ENCODE measurements around the gene TLE1.
"Not testable (repeated sequence)": the region's sequence is repeated elsewhere in the genome, so short reads cannot be mapped to it uniquely, and the experiment has no call there.

Gene TLE1

DNA sequence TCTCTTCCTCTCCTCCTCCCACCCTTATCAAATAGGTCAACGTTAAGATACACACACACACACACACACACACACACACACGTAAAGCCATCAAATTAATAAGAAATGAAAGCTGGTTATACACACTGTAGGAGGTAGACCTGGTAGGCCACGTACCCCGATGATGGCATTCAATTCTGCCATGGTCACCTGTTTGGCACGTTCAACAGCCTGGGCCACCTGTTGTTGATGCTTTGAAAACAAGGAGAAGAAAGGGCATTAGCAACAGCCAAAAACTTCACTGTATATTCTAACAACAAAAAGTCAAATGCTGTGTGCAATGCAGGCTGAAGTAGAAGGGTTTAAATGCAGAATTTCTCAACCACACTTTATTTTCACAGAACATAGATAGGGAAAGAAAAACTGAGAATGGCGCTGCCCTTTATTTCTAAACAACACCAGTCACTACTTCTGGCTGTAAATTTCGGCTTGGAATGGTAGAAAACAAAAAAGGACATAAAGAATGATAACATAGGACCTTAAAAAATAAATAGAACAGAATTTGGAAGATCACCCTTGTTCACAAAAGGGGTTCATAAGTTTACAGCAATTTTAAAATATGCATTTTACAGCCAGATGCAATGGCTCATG, 37.2 kb downstream of the TLE1 start:
- DNase-seq (ENCODE audit: low read depth in 2 of 2) = no peak

DNA sequence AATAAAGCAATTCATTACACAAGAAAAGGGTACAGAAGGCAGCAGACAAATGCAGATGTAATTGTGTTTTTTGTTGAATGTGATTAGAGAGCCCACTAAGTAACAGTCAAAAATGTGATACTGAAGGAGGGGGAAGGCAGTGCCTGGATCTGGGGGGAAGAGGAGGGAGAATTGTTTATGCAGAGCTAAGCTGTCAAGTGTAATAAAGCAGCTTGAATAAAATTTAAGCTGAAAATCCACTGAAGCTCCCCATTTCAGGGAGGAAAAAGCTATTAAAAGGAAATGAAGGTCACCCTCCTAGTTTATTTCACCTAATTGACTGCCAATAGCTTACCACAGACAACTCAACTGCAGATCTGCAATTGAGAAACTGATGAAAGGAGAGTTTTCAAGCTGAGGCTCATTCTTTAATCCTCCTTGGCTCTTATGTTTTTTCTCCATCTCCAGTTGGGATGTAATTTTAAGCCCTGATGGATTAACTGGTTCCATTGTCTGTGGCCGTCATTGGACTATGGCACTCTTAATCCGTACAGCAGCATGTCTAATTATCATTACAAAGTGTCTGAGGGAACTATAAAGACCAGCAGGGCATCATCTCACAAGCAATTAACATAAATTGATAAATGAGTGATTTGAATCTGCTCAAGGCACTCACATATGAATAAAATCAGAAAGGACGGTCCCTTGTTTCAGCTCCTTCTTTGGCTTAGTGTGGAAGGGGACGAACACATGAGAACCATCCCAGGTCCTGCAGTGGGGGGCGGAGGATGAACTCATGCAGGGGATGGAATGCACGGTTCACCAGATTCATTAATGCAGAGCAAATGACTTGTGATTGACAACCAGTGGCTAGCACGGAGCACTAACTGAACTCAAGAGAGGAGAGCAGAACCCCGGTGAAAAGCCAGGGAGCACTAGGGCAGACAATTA, 38.5 kb downstream of the TLE1 start:
- no peak for DNase-seq (ENCODE audit: low read depth in 2 of 2)

- DNase-seq (ENCODE audit: low read depth in 2 of 2) = no peak
These were observed 39.7 kb downstream of the TLE1 start for GRCh38 chr9:81649475-81650240.

DNA sequence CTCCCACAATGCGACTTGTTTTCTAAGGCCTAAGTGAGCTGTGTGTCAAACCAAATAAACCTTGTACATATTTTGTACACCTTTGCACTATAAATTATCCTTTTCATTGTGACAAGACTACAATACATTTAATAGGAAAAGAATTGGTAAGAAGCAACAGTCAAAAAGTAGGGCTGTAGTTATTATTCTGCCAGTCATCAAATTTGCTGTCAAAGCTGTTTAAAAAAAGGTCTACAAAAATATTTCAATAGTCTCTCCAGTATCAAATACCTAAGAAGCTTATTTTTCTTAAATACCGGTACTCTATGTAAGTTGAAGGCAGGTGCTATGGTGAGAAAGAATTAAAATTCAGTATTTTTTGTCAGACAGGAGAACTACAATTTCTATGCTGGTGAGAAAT, 40.5 kb downstream of the TLE1 start:
- no peak for DNase-seq (ENCODE audit: low read depth in 2 of 2)

DNA sequence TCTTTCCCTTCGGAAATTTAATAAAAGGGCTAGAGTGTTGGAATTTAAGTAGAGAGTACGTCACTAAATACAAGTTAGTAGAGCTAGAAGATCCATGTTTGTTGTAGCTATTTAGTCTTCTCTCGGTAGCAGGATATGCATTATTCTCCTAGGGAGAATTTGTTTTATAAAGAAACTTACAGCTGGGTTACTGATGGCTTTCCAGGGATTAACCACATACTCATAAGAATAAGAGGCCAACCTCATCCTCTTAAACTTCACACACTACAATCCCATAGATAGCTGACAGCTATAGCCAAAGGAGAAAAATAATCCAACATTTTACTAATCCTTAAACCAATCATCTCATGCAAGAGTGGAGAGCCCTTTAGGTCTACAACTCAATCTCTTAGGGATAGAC, 43.0 kb downstream of the TLE1 start:
- no peak for DNase-seq (ENCODE audit: low read depth in 2 of 2)

DNA sequence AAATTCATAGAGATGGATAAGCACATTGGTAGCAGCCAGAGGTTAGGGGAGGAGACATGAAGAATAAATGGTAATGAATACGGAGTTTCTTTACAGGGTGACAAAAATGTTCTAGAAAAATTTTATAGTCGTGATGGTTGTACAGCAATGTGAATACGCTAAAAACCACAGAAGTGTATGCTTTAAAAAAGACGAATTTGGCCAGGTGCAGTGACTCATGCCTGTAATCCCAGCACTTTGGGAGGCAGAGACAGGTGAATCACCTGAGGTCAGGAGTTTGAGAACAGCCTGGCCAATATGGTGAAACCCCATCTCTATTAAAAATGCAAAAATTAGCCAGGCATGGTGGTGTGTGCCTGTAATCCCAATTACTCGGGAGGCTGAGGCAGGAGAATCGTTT, 44.8 kb downstream of the TLE1 start:
- not testable (repeated sequence) for DNase-seq (ENCODE audit: low read depth in 2 of 2)

DNA sequence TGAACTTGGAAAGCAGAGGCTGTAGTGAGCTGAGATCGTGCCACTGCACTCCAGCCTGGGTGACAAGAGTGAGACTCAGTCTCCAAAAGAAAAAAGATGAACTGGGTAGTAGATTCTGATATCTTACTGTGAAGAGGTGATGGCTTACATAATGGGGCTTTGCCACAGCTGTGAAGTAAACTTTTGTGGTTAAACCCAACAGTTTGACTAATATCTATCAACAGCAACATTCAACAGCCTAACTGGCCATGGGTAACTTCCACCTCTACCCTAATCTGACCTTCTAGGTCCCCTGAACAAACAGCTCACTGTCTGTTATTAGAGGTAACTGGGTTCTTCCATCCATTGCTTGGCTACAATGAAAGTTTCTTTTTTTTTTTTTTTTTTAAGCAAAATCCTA, 52.1 kb downstream of the TLE1 start:
- DNase-seq (ENCODE audit: low read depth in 2 of 2) = no peak

DNA sequence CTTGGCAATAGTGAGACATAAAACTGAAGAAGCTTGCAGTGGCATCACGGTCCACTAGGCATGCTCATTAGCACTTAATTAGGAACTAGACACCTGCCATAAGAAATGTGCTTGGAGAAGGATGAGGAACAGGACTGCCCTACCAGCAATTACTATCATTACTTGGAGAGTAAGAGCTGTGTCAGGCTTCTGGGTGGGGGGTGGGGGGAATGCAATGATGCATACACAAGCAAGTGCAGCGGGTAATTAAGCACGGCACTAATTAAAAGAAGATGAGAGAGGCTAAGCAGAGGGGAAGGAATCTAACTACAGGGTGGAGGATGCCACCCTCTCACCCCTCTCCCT, 53.1 kb downstream of the TLE1 start:
- no peak for DNase-seq (ENCODE audit: low read depth in 2 of 2)

GRCh38 chr9:81635521-81636254, 53.7 kb downstream of the TLE1 start:
- no peak for DNase-seq (ENCODE audit: low read depth in 2 of 2)

GRCh38 chr9:81634915-81635516, 54.3 kb downstream of the TLE1 start:
- DNase-seq (ENCODE audit: low read depth in 2 of 2) = no peak

DNA sequence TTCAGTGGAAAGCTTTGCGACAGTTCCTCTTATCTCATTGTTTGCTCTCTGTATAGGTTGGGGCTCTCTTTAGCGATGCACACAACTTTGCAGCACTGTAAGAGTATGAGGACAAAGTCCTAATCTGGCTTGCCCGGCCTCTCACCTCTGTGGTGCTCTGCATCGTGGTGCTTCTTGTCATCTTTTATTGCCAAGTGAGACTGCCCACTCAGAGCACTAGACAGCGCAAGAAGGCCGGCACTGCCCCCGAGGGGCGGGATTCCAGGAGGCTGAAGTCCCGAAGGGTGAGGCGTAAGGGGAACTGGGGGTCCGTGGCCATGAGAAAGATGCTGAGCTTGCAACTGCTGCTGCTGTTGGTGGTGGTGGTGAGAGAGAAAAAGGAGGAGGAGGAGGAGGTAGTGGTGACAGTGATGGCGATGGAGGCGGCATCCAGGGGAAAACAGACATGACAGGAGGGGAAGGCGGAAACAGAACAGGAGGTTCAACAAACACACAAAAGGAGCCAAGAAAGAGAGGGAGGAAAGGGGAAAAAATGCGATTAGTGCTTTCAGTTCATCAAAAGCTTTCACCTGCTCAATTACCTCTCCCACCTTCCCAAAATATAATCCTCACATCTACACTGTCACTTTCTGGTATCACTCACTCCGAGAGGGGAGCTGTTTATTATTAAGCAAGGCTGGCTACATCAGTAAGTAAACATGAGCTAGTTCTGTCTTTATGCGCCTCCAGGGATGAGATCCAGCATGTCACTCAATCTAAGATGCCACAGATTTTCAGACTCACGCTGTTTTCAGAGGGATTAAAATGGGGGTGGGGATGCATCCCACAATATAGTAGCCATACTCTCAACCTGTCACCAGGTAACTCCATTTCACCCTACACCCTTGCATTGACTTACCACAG, 55.1 kb downstream of the TLE1 start:
- no peak for DNase-seq (ENCODE audit: low read depth in 2 of 2)

DNA sequence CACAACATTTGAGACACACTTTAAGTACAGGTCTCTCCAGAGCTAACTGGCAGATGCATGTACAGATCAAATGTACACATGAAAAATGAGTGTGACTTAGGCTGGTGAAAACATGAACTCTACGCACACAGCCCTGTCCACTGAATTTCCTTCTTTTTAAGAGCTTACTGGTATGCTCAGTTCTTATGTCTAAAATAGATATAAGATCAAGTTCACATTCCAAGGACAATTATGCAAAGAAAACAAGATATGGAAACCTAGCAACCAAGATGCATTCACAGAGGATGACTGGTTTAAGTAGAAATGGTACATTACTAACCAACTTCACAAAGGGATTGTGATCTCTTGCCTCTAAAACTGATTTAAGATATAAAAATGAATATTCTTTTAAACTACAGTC, 56.7 kb downstream of the TLE1 start:
- DNase-seq (ENCODE audit: low read depth in 2 of 2) = no peak

DNA sequence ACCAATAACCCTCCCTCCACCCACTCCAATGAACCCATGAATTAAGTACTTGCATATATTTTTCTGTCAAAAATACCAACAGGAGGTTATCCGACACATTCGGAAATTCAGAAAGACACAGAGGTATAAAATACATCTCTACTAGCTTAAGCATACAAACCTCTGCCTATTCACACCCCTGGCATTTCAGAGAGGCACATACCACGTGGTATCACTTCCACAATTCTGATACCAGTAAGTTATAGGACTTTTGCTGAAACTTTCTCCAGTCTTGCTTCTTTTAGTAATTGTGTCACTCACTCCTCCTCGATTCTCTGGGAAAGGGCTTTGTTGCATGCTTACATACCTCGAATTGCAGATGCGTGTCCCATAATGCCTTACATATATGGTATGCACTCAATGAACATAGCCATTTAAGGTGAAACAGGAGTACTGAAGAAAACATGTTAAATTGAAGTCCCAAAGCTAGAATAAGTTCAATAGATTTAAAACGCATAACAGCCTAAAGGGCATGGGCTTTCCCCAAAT, 58.1 kb downstream of the TLE1 start:
- DNase-seq (ENCODE audit: low read depth in 2 of 2) = no peak

- no peak for DNase-seq (ENCODE audit: low read depth in 2 of 2)
These were observed 59.9 kb downstream of the TLE1 start for GRCh38 chr9:81629440-81629839.

GRCh38 chr9:81628897-81629296, 60.5 kb downstream of the TLE1 start:
- no peak for DNase-seq (ENCODE audit: low read depth in 2 of 2)

DNA sequence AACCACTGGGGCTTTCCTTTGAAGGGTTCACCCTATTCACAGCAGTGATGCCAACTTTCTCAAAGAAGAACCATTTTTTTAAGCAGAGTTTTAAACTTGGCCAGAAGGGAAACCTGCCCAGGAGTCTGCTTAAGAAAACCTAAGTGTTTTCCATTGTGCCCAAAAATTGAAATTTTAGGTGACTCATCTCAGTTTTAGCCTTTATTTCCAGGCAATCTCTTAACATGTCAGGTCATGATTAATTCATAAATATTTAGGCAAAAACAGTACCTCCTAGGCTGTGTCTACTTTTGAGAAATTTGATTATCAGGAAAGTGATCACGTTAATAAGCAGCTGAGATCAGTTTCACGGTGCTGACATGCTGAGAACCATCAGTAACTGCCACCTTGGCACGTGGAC, 61.9 kb downstream of the TLE1 start:
- no peak for DNase-seq (ENCODE audit: low read depth in 2 of 2)

DNA sequence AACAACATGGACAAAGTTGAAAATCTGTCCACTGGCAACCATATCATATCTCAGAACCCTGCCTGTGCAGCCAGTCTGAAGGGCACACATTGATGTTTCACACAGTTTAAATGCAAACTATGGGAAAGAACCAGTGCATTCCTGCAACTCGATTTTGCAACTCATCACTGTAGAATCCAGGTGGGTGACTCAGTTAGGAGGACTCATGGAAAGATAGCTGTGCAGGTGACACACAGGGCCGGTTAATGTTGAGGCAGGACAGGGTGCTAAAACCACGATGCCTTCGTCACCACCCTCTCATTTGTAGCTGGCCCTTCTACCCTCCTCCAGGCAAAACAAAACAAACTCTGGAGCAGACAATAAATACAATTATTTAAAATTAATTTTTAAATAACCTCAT, 62.8 kb downstream of the TLE1 start:
- DNase-seq (ENCODE audit: low read depth in 2 of 2) = no peak

GRCh38 chr9:81625969-81626368, 63.4 kb downstream of the TLE1 start:
- DNase-seq (ENCODE audit: low read depth in 2 of 2) = no peak

DNA sequence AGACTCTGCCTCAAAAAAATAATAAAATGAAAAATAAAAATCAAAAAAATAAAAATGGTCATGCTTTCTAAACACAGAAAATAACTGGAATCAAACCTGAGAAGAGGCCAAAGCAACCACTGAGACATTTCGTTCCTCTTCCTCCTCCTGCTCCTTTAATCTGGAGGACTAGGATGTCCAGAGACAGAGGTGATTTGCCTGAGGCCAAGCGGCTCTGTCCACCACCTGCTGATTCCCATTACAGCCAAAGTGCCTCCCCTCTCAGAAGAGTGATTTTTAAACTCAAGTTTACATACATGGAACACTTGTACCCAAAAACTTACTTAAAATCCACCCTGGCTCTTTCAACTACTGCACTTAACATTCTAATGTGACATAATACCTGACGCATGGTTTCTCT, 65.6 kb downstream of the TLE1 start:
- no peak for DNase-seq (ENCODE audit: low read depth in 2 of 2)
